Frontal cortex (tissue), 4 donors: ENCODE results near the gene GABPA. TPM values are rescaled to one million over a fixed set of nuclear protein-coding genes. Genes with fewer than 3 reads are reported as not detected.
A peak's percentile ranks its signal among the peaks of the same experiment; 100 is the strongest.

ENCODE experiments used
- DNase-seq, 2 donors: peaks; one replicate each; pipeline ENCODE4 v3.0.0; 2012; ENCODE audit warnings: low spot score in 2 of 2
- FAIRE-seq: peaks from 2 replicates; lab custom pipeline; 2012; peaks lifted over from hg19 to GRCh38; lab: Jason Lieb, UNC
- total RNA-seq: library from RNA; depleted of rRNA; stranded (reverse); fragments of >200 nt; gene quantifications from one replicate; pipeline ENCODE4 v1.2.3, GENCODE V29; 2014
- donor health status: control.
- donor health status: control.
- donor health status: control.

Gene GABPA
- total RNA-seq, 1 donor from 2014 or later: 42.8 TPM

GRCh38 chr21:25801217-25802014 is 66.6 kb downstream of the GABPA start:
- FAIRE-seq (no peak), DNase-seq (peak in 1 of 2 donors; percentile 46)

- FAIRE-seq (no peak), DNase-seq (no peak)
Observed at GRCh38 chr21:25806060-25806459, 71.3 kb downstream of the GABPA start.

- DNase-seq (no peak), FAIRE-seq (no peak)
Observed at GRCh38 chr21:25807191-25807590, 72.4 kb downstream of the GABPA start.

GRCh38 chr21:25809013-25809412 is 74.2 kb downstream of the GABPA start:
- DNase-seq (no peak), FAIRE-seq (no peak)

GRCh38 chr21:25811186-25811585 is 76.4 kb downstream of the GABPA start:
- no peak for DNase-seq
- FAIRE-seq: no peak

DNA sequence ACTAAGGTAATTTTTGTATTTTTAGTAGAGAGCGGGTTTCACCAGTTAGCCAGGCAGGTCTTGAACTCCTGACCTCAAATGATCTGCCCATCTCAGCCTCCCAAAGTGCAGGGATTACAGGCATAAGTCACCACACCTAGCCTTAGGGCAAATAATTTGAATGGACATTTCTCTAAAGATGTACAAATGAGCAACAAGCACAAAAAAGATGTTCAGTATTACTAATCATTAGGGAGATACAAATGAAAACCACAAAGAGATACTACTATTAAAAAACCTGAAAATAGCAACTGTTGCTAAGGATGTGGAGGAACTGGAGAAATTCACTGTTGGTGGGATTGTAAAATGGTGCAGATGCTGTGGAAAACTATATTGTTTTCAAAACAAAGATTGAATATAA is 79.1 kb downstream of the GABPA start:
- DNase-seq: no peak
- FAIRE-seq: no peak

DNA sequence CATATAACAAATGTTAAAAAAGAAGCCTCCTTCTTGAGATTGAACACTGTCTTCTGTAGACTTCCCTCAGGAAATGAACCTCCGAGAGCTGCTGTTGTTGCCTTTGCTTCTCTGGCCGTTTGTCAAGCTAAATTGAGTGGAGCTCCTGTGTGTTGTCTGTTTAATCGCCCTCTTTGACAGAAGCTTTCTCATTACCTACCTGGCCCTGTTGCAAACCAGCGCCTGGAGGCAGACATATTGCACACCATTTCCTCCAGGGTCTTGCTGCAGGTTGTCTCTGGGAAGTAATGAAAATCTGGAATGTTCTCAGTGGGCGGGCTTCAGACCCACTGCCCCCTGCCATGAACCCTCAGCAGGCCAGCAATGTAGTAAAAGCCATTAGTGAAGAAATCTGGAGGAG is 83.3 kb downstream of the GABPA start:
- DNase-seq: no peak
- FAIRE-seq: no peak

GRCh38 chr21:25818551-25818950 is 83.8 kb downstream of the GABPA start:
- FAIRE-seq: no peak

More at GRCh38 chr21:25818551-25818950, 83.8 kb downstream of the GABPA start:
- no peak for DNase-seq

Other genes starting within 250 kb of the GABPA start
- gene MRPL39, start 127.5 kb upstream of the GABPA start, total RNA-seq: 34.2 TPM
- gene JAM2, start 95.7 kb upstream of the GABPA start, total RNA-seq: 15.5 TPM
- 57.9 TPM for gene ATP5PF, start 68 bp upstream of the GABPA start, total RNA-seq